ENCODE results near the gene MEGF9. TPM values are rescaled to one million over a fixed set of nuclear protein-coding genes. Genes with fewer than 3 reads are reported as not detected.

The MEGF9 gene
- total and polyA plus RNA-seq, 12 donors = 3.9 to 28.5 (median 19.7) TPM

DNA sequence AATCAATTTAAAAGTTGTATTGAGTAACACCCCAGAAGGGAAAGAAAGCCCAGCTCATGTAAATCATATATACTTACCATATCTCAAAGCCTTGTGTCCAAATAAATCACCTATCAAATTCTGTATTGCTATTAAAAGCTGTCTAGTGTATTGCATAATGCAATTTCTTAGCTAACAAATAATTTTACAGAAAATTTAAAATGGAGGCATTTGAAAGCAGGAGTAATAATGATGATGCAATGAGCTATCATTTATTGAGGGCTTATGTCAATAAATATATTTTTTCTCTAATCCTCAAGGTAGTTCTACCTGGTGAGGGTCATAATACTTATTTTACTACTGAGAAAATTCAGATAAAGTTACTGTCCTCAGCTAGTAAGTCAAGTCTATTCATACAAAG is 91.5 kb downstream of the MEGF9 start:
- intact Hi-C loops (cut with DNase I) = loop anchor here (5.0 to 10.0 kb wide), 2 partner anchors 102 to 115 kb away; no protein-coding TSS in a partner anchor
- Histone ChIP-seq H3K4me3 (no peak overlapping the region), H3K27ac (no peak overlapping the region), H3K36me3 (replicated peaks in 1 of 2) (no peaks in the 10 kb centered on the region), H3K9me3 (replicated peaks in 1 of 3) (peaks cover 0 to 2% (median 0%) of the 10 kb centered on the region in 3 donors), H3K27me3 (no peaks in the 10 kb centered on the region), H3K4me1 (replicated peaks in 1 of 2) (peaks cover 0 to 18% of the 10 kb centered on the region in 2 donors)
- no peak for DNase-seq
- TF ChIP-seq, protein P1, sequence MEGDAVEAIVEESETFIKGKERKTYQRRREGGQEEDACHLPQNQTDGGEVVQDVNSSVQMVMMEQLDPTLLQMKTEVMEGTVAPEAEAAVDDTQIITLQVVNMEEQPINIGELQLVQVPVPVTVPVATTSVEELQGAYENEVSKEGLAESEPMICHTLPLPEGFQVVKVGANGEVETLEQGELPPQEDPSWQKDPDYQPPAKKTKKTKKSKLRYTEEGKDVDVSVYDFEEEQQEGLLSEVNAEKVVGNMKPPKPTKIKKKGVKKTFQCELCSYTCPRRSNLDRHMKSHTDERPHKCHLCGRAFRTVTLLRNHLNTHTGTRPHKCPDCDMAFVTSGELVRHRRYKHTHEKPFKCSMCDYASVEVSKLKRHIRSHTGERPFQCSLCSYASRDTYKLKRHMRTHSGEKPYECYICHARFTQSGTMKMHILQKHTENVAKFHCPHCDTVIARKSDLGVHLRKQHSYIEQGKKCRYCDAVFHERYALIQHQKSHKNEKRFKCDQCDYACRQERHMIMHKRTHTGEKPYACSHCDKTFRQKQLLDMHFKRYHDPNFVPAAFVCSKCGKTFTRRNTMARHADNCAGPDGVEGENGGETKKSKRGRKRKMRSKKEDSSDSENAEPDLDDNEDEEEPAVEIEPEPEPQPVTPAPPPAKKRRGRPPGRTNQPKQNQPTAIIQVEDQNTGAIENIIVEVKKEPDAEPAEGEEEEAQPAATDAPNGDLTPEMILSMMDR (IDR thresholded peaks at IDR 0.05) = no peak
- no peak for TF ChIP-seq POLR2A (IDR thresholded peaks at IDR 0.05)

DNA sequence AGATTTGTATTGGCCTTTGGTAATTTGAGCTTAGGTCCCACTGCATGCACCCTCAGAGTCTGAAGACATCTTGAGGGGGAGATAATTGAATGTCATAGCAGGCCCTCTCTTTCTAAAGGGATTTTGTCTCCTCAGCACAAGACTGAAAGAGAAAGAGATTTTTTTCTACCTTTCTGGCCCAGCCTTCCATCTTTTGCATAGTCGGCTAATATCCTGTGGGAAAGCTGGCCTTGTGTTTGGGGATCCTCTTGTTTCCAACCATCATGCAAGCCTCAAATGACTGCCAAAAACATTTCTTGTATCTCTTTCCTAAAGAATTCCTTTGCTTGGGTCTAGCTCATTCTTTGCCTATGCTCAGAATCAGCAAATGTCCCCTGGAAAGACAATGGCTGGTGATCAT is 92.3 kb downstream of the MEGF9 start:
- peaks cover 0 to 2% (median 0%) of the 10 kb centered on the region in 3 donors for H3K9me3 ChIP-seq (replicated peaks in 1 of 3)
- no peaks in the 10 kb centered on the region for H3K36me3 ChIP-seq (replicated peaks in 1 of 2)
- H3K4me3 ChIP-seq = no peak overlapping the region
- DNase-seq = no peak
- H3K4me1 ChIP-seq (replicated peaks in 1 of 2) = peaks cover 0 to 16% of the 10 kb centered on the region in 2 donors
- WGBS, 4 donors = 95 to 100% (median 98%) methylated on average over 1 of the region's 1 CpG
- no peak for TF ChIP-seq POLR2A (IDR thresholded peaks at IDR 0.05)
- TF ChIP-seq, protein P1 (IDR thresholded peaks at IDR 0.05) = no peak
- H3K27ac ChIP-seq = no peak overlapping the region
- intact Hi-C loops (cut with DNase I) = loop anchor here (5.0 to 10.0 kb wide), 2 partner anchors 103 to 115 kb away; no protein-coding TSS in a partner anchor
- H3K27me3 ChIP-seq = no peaks in the 10 kb centered on the region

DNA sequence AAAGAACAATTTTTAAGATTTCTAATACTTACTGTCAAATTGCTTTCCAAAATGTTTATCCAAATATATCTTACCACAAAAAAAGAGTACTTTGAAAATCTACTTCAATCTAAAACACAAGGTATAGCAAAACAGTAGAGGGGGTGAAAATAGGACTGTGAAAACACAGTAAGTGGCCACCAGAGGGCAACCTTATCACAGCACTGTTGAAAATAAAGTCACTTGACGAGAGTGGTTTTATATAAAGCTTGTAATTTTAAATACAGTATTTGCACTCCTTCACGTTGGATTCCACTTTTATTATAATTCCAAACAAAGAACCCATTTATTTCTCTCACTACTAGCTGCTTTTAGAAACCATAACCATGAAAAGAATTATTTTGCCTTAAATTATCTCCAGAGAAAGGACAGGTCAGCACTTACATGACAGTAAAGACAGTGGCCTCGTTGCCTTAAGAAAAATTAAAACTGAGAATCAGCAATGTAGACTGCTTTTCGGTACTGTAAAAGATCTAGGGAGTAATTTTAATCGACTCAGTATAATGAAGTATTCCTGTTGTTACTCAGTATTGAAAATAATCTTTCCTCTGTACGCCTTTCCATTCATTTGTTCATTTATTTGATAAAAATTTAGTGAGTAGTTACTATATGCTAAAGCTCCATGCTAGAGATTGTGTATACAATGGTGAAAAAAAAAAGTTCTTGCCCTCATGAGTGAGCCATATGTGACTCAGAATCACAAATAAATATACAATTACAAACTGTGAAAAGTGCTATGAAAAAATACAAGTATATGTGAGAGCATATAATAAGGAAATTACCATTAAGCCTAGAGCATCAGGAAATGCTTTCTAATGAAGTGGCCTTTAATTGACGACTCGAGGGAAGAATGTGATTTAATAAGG is 94.3 kb downstream of the MEGF9 start:
- no peaks in the 10 kb centered on the region for H3K27me3 ChIP-seq
- intact Hi-C loops (cut with DNase I) = loop anchor here (5.0 to 10.0 kb wide), 2 partner anchors 105 to 117 kb away; no protein-coding TSS in a partner anchor
- H3K36me3 ChIP-seq (replicated peaks in 1 of 2) = no peaks in the 10 kb centered on the region
- no peak overlapping the region for H3K4me3 ChIP-seq
- peaks cover 0 to 5% of the 10 kb centered on the region in 2 donors for H3K4me1 ChIP-seq (replicated peaks in 1 of 2)
- no peak overlapping the region for H3K27ac ChIP-seq
- DNase-seq = peak; percentile 33 to 87 (median 61)
- WGBS, 4 donors = 32 to 35% (median 34%) methylated on average over 8 of the region's 8 CpGs
- H3K9me3 ChIP-seq (replicated peaks in 1 of 3) = peaks cover 0 to 2% (median 0%) of the 10 kb centered on the region in 3 donors
- TF ChIP-seq, protein P1 (IDR thresholded peaks at IDR 0.05) = peak; percentile 78 to 93 (median 88)
- no peak for TF ChIP-seq POLR2A (IDR thresholded peaks at IDR 0.05)

DNA sequence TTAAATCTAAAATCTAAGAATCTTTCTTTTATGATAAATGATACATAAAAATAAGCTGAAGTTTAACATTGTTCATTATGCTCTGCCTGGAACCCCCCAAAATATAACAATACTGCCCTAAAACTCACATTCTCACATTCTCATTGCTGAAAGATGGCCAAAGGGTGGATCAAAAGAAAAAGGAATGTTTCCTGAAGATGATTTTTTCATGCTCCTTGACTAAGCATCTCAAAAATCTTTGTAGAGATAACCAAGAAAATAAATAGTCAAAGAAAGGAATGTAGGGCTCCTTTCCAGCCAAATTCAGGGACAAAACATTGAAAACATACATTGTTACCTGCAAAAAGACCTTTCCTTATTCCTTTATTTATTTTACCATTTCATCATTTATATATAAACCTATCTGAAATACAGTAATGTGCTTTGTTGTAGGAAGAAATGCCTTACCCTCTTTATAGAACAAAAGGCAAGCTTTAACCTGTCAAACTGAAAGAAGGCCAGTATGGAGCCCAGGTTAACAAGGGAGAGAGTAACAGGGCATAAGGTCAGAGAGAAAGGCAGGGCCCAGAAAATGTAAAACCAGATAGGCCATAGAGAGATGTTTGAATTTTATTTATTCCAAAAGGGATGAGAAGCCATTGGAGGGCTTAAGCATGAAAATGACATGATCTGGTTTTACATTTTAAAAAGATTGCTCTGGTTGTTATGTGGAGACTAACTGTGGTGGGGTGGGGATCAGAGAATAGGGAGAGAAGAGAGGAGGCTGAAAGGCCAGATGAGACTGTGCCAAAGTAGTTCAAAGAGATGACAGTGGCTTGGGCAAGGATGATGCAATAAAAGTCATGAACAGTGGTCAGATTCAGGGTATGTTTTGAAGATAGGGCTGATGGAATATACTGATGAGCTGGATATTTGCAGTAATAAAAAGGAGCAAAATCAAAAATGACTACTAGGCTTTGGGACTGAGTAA is 97.0 kb downstream of the MEGF9 start:
- Histone ChIP-seq H3K9me3 (replicated peaks in 1 of 3) (no peaks in the 10 kb centered on the region), H3K27ac (peak overlapping the region in 1 of 5 donors; percentile 33), H3K36me3 (replicated peaks in 1 of 2) (no peaks in the 10 kb centered on the region), H3K27me3 (no peaks in the 10 kb centered on the region), H3K4me1 (replicated peaks in 1 of 2) (peaks cover 0 to 5% of the 10 kb centered on the region in 2 donors), H3K4me3 (no peak overlapping the region)
- intact Hi-C loops (cut with DNase I) = no loop called here
- TF ChIP-seq POLR2A (IDR thresholded peaks at IDR 0.05) = no peak
- TF ChIP-seq, protein P1 (IDR thresholded peaks at IDR 0.05) = no peak
- DNase-seq = peak in 2 of 7 donors; percentile 23 to 42

All from adrenal gland (tissue), 12 donors.